HG03457 (cell line): Measurements from ENCODE around the gene SNX24.
"Not testable (repeated sequence)": the region's sequence is repeated elsewhere in the genome, so short reads cannot be mapped to it uniquely, and the experiment has no call there.

ENCODE experiments used
- ATAC-seq: cut with Tn5 transposase; IDR thresholded peaks from one replicate; pipeline ENCODE4 v1.9.1; 2021; ENCODE audit warnings: moderate number of reproducible peaks; ENCODE audit not compliant: unreplicated experiment

SNX24 gene

GRCh38 chr5:122845229-122846050 lies at the start of gene SNX24:
Gene SNX24 (plus strand): TSS chr5:122845613. CDS start chr5:122845634, 21 bp downstream.
- peak; percentile 78 for ATAC-seq

GRCh38 chr5:122805481-122805880 lies 39.9 kb upstream of the SNX24 start:
- ATAC-seq = no peak

GRCh38 chr5:122810405-122810804 lies 35.0 kb upstream of the SNX24 start:
- ATAC-seq = no peak

GRCh38 chr5:122815218-122815767 lies 30.1 kb upstream of the SNX24 start:
- no peak for ATAC-seq

- no peak for ATAC-seq
Observed at GRCh38 chr5:122816756-122817155, 28.7 kb upstream of the SNX24 start.

- ATAC-seq = no peak
Observed at GRCh38 chr5:122831984-122832383, 13.4 kb upstream of the SNX24 start.

GRCh38 chr5:122835681-122836080 lies 9.7 kb upstream of the SNX24 start:
- ATAC-seq = no peak

- no peak for ATAC-seq
Observed at GRCh38 chr5:122836947-122837346, 8.5 kb upstream of the SNX24 start.

GRCh38 chr5:122839731-122840130 lies 5.7 kb upstream of the SNX24 start:
- ATAC-seq = no peak

- ATAC-seq = no peak
Observed at GRCh38 chr5:122842016-122842580, 3.3 kb upstream of the SNX24 start.

- peak; percentile 5 for ATAC-seq
Observed at GRCh38 chr5:122844136-122844909, 1.1 kb upstream of the SNX24 start.

- ATAC-seq = peak; percentile 43
Observed at GRCh38 chr5:122844910-122845228, 544 bp upstream of the SNX24 start.

GRCh38 chr5:122846051-122846550 lies 688 bp downstream of the SNX24 start:
- ATAC-seq = no peak

- ATAC-seq = no peak
Observed at GRCh38 chr5:122847687-122848081, 2.3 kb downstream of the SNX24 start.

- no peak for ATAC-seq
Observed at GRCh38 chr5:122849771-122850170, 4.4 kb downstream of the SNX24 start.

GRCh38 chr5:122857538-122857937 lies 12.1 kb downstream of the SNX24 start:
- not testable (repeated sequence) for ATAC-seq

- no peak for ATAC-seq
Observed at GRCh38 chr5:122858451-122858850, 13.0 kb downstream of the SNX24 start.

GRCh38 chr5:122863240-122863639 lies 17.8 kb downstream of the SNX24 start:
- ATAC-seq = no peak

GRCh38 chr5:122863721-122864120 lies 18.3 kb downstream of the SNX24 start:
- no peak for ATAC-seq

- no peak for ATAC-seq
Observed at GRCh38 chr5:122864400-122864799, 19.0 kb downstream of the SNX24 start.

GRCh38 chr5:122864842-122865241 lies 19.4 kb downstream of the SNX24 start:
- no peak for ATAC-seq
